Measurements from ENCODE around the gene AFG1L. TPM values are rescaled to one million over a fixed set of nuclear protein-coding genes. Genes with fewer than 3 reads are reported as not detected.

The AFG1L gene
- total and polyA plus RNA-seq, 3 experiments from 2014 or later, result 4.4 to 5.3 (median 4.4) TPM

Other genes starting within 250 kb of the AFG1L start
- 10 to 100 TPM; 26.2 to 26.4 TPM for gene OSTM1, start 220.3 kb upstream of the AFG1L start, total RNA-seq
- 47.8 TPM for gene OSTM1, start 220.3 kb upstream of the AFG1L start, polyA plus RNA-seq
- not detected for gene NR2E1, start 129.0 kb upstream of the AFG1L start, total RNA-seq
- not detected for gene NR2E1, start 129.0 kb upstream of the AFG1L start, polyA plus RNA-seq
- 10 to 100 TPM; 75.8 to 76.4 TPM for gene SNX3, start 34.0 kb upstream of the AFG1L start, total RNA-seq
- gene SNX3, start 34.0 kb upstream of the AFG1L start, polyA plus RNA-seq, result 192 TPM